Activated T-cell treated with anti-CD3 and anti-CD28 coated beads, Interleukin-2, amount 50 U/mL, for 24 hours (primary cell): Measurements from ENCODE around the gene BAHD1.
A peak's percentile ranks its signal among the peaks of the same experiment; 100 is the strongest.

Experiments
- DNase-seq: peaks from one replicate; pipeline ENCODE4 v3.0.0-alpha.2; 2020
- H3K27ac Mint-ChIP-seq: 2 replicates; pipeline ENCODE4 v1.8.0; 2020; ENCODE audit warnings: mild to moderate bottlenecking, mixed read lengths
- H3K27me3 Mint-ChIP-seq: 2 replicates; pipeline ENCODE4 v1.8.0; 2020; ENCODE audit warnings: mixed read lengths
- H3K36me3 Mint-ChIP-seq: 2 replicates; pipeline ENCODE4 v1.8.0; 2020; ENCODE audit warnings: low read depth, mixed read lengths
- H3K4me1 Mint-ChIP-seq: 2 replicates; pipeline ENCODE4 v1.8.0; 2020; ENCODE audit warnings: low read depth, mixed read lengths
- H3K4me3 Mint-ChIP-seq: 2 replicates; pipeline ENCODE4 v1.8.0; 2020; ENCODE audit warnings: mild to moderate bottlenecking, moderate library complexity, mixed read lengths
- H3K9me3 Mint-ChIP-seq: 2 replicates; pipeline ENCODE4 v1.8.0; 2020; ENCODE audit warnings: mixed read lengths

BAHD1 gene

GRCh38 chr15:40436116-40436891 is 4.4 kb upstream of the BAHD1 start:
- no peak for DNase-seq
- Mint-ChIP-seq H3K9me3 (no peaks in the 10 kb centered on the region), H3K4me3 (peak overlapping the region; percentile 55), H3K4me1 (peaks cover 29% of the 10 kb centered on the region), H3K36me3 (no peaks in the 10 kb centered on the region), H3K27ac (no peak overlapping the region), H3K27me3 (peaks cover 47% of the 10 kb centered on the region)

- Mint-ChIP-seq H3K4me1 (peaks cover 29% of the 10 kb centered on the region), H3K36me3 (no peaks in the 10 kb centered on the region), H3K27ac (no peak overlapping the region), H3K4me3 (peak overlapping the region; percentile 50), H3K9me3 (no peaks in the 10 kb centered on the region), H3K27me3 (peaks cover 47% of the 10 kb centered on the region)
- no peak for DNase-seq
These were observed 3.6 kb upstream of the BAHD1 start for GRCh38 chr15:40436892-40437751.

GRCh38 chr15:40437752-40438687 is 2.7 kb upstream of the BAHD1 start:
- peaks cover 47% of the 10 kb centered on the region for H3K27me3 Mint-ChIP-seq
- H3K9me3 Mint-ChIP-seq: no peaks in the 10 kb centered on the region
- DNase-seq: no peak
- H3K4me1 Mint-ChIP-seq: peaks cover 38% of the 10 kb centered on the region
- H3K4me3 Mint-ChIP-seq: no peak overlapping the region
- no peak overlapping the region for H3K27ac Mint-ChIP-seq
- H3K36me3 Mint-ChIP-seq: no peaks in the 10 kb centered on the region

GRCh38 chr15:40438712-40439111 is 2.0 kb upstream of the BAHD1 start:
- Mint-ChIP-seq H3K9me3 (no peaks in the 10 kb centered on the region), H3K36me3 (no peaks in the 10 kb centered on the region), H3K27ac (no peak overlapping the region), H3K27me3 (peaks cover 47% of the 10 kb centered on the region), H3K4me1 (peaks cover 45% of the 10 kb centered on the region), H3K4me3 (no peak overlapping the region)
- no peak for DNase-seq

GRCh38 chr15:40439461-40439959 is 1.2 kb upstream of the BAHD1 start:
- H3K4me3 Mint-ChIP-seq: peak overlapping the region; percentile 87
- H3K27ac Mint-ChIP-seq: peak overlapping the region; percentile 89
- H3K9me3 Mint-ChIP-seq: no peaks in the 10 kb centered on the region
- no peaks in the 10 kb centered on the region for H3K36me3 Mint-ChIP-seq
- peaks cover 47% of the 10 kb centered on the region for H3K27me3 Mint-ChIP-seq
- DNase-seq: no peak
- peaks cover 53% of the 10 kb centered on the region for H3K4me1 Mint-ChIP-seq

- no peaks in the 10 kb centered on the region for H3K9me3 Mint-ChIP-seq
- peak overlapping the region; percentile 87 for H3K4me3 Mint-ChIP-seq
- peaks cover 45% of the 10 kb centered on the region for H3K27me3 Mint-ChIP-seq
- peak; percentile 61 for DNase-seq
- H3K36me3 Mint-ChIP-seq: no peaks in the 10 kb centered on the region
- peak overlapping the region; percentile 89 for H3K27ac Mint-ChIP-seq
- H3K4me1 Mint-ChIP-seq: peaks cover 59% of the 10 kb centered on the region
These were observed 602 bp upstream of the BAHD1 start for GRCh38 chr15:40439960-40440742.

GRCh38 chr15:40441565-40442531 is 1.1 kb downstream of the BAHD1 start:
- Mint-ChIP-seq H3K36me3 (peaks cover 2% of the 10 kb centered on the region), H3K27ac (peak overlapping the region; percentile 89), H3K27me3 (peaks cover 31% of the 10 kb centered on the region), H3K9me3 (no peaks in the 10 kb centered on the region), H3K4me3 (peak overlapping the region; percentile 89), H3K4me1 (peaks cover 60% of the 10 kb centered on the region)
- DNase-seq: peak; percentile 60

- Mint-ChIP-seq H3K9me3 (no peaks in the 10 kb centered on the region), H3K36me3 (peaks cover 4% of the 10 kb centered on the region), H3K27ac (peak overlapping the region; percentile 39), H3K4me1 (peaks cover 58% of the 10 kb centered on the region), H3K27me3 (peaks cover 18% of the 10 kb centered on the region), H3K4me3 (peak overlapping the region; percentile 89)
- DNase-seq: no peak
These were observed 2.5 kb downstream of the BAHD1 start for GRCh38 chr15:40443255-40443654.

- peaks cover 4% of the 10 kb centered on the region for H3K36me3 Mint-ChIP-seq
- H3K4me3 Mint-ChIP-seq: peak overlapping the region; percentile 89
- H3K9me3 Mint-ChIP-seq: no peaks in the 10 kb centered on the region
- H3K27me3 Mint-ChIP-seq: peaks cover 12% of the 10 kb centered on the region
- peak overlapping the region; percentile 39 for H3K27ac Mint-ChIP-seq
- no peak for DNase-seq
- H3K4me1 Mint-ChIP-seq: peaks cover 59% of the 10 kb centered on the region
These were observed 3.1 kb downstream of the BAHD1 start for GRCh38 chr15:40443846-40444245.

- H3K36me3 Mint-ChIP-seq: peaks cover 4% of the 10 kb centered on the region
- H3K9me3 Mint-ChIP-seq: no peaks in the 10 kb centered on the region
- H3K4me1 Mint-ChIP-seq: peaks cover 61% of the 10 kb centered on the region
- H3K4me3 Mint-ChIP-seq: no peak overlapping the region
- DNase-seq: no peak
- H3K27me3 Mint-ChIP-seq: peaks cover 5% of the 10 kb centered on the region
- H3K27ac Mint-ChIP-seq: peak overlapping the region; percentile 12
These were observed 4.0 kb downstream of the BAHD1 start for GRCh38 chr15:40444736-40445135.

GRCh38 chr15:40445421-40445922 is 4.7 kb downstream of the BAHD1 start:
- Mint-ChIP-seq H3K4me1 (peaks cover 62% of the 10 kb centered on the region), H3K9me3 (no peaks in the 10 kb centered on the region), H3K4me3 (no peak overlapping the region), H3K27ac (peak overlapping the region; percentile 58), H3K36me3 (peaks cover 4% of the 10 kb centered on the region), H3K27me3 (no peaks in the 10 kb centered on the region)
- no peak for DNase-seq

GRCh38 chr15:40446144-40446543 is 5.4 kb downstream of the BAHD1 start:
- peak overlapping the region; percentile 19 for H3K27ac Mint-ChIP-seq
- H3K27me3 Mint-ChIP-seq: no peaks in the 10 kb centered on the region
- H3K4me3 Mint-ChIP-seq: no peak overlapping the region
- H3K4me1 Mint-ChIP-seq: peaks cover 67% of the 10 kb centered on the region
- peaks cover 4% of the 10 kb centered on the region for H3K36me3 Mint-ChIP-seq
- no peaks in the 10 kb centered on the region for H3K9me3 Mint-ChIP-seq
- no peak for DNase-seq
